SU-DHL-6 (cell line): Measurements from ENCODE around the gene ACKR3.

Experiments used
- H2AFZ ChIP-seq: fragments of 200-600 bp; sonication (generic); 2 replicates; pipeline ENCODE4 v1.6.1; 2014; ENCODE audit warnings: low read depth, mild to moderate bottlenecking, moderate library complexity, mixed read lengths, antibody characterized with exemption, low read length; ENCODE audit not compliant: severe bottlenecking
- H3F3A ChIP-seq: fragments of 200-600 bp; shearing (Covaris generic); 2 replicates; pipeline ENCODE4 v1.6.0; 2016; ENCODE audit warnings: antibody characterized with exemption, mild to moderate bottlenecking; ENCODE audit not compliant: insufficient read depth
- H3K27ac ChIP-seq: fragments of 200-600 bp; sonication (generic); 2 replicates; pipeline ENCODE4 v1.5.1; 2016; ENCODE audit warnings: low read depth, mild to moderate bottlenecking, low read length, moderate library complexity, mixed read lengths
- H3K27me3 ChIP-seq: fragments of 200-600 bp; sonication (generic), shearing (Covaris generic); 2 replicates; pipeline ENCODE4 v1.6.0; 2014; ENCODE audit warnings: mild to moderate bottlenecking, low read length
- H3K36me3 ChIP-seq: fragments of 200-600 bp; sonication (generic); 2 replicates; pipeline ENCODE4 v1.6.1; 2014; ENCODE audit warnings: mild to moderate bottlenecking, low read length, mixed read lengths
- H3K4me2 ChIP-seq: fragments of 300-600, 200-600 bp; shearing (Covaris generic), sonication (generic); 2 replicates; pipeline ENCODE4 v1.6.0; 2014; ENCODE audit warnings: low read length, low read depth, mild to moderate bottlenecking; ENCODE audit not compliant: poor library complexity, severe bottlenecking
- H3K4me3 ChIP-seq: fragments of 200-600 bp; sonication (generic); 2 replicates; pipeline ENCODE4 v1.5.1; 2014; ENCODE audit warnings: antibody characterized with exemption, low read length, mild to moderate bottlenecking, mixed read lengths; ENCODE audit not compliant: insufficient read depth, poor library complexity, severe bottlenecking
- H3K79me2 ChIP-seq: fragments of 200-600 bp; sonication (generic); 2 replicates; pipeline ENCODE4 v1.6.1; 2014; ENCODE audit warnings: mild to moderate bottlenecking, low read length, moderate library complexity; ENCODE audit not compliant: insufficient read depth
- H3K9ac ChIP-seq: fragments of 200-600 bp; sonication (generic); 2 replicates; pipeline ENCODE4 v1.7.0; 2014; ENCODE audit warnings: mild to moderate bottlenecking, low read length
- H3K9me2 ChIP-seq: fragments of 200-600 bp; sonication (generic); replicated peaks from 2 replicates; pipeline ENCODE4 v1.6.1; 2014; ENCODE audit warnings: low read length; ENCODE audit not compliant: insufficient read depth
- H3K9me3 ChIP-seq: fragments of 200-600 bp; sonication (generic); 2 replicates; pipeline ENCODE4 v1.6.1; 2014; ENCODE audit warnings: low read length, mixed read lengths; ENCODE audit not compliant: insufficient read depth
- H4K20me1 ChIP-seq: fragments of 200-600 bp; sonication (generic); 2 replicates; pipeline ENCODE4 v1.6.1; 2014; ENCODE audit warnings: low read depth, mild to moderate bottlenecking, antibody characterized with exemption, low read length, moderate library complexity, mixed read lengths
- EZH2phosphoT487 ChIP-seq: fragments of 200-600 bp; sonication (generic), shearing (Covaris generic); conservative IDR thresholded peaks from 2 replicates; pipeline ENCODE4 v1.6.1; 2018; ENCODE audit warnings: mild to moderate bottlenecking, antibody characterized with exemption, low read length, moderate library complexity, mixed read lengths
- TF ChIP-seq, protein P1 (sequence below): fragments of 200-600 bp; sonication (generic); IDR thresholded peaks from one replicate; pipeline ENCODE4 v1.5.1; 2017; ENCODE audit warnings: antibody characterized with exemption, mild to moderate bottlenecking, low read length, moderate library complexity; ENCODE audit not compliant: insufficient read depth, poor library complexity, severe bottlenecking

ACKR3 gene

DNA sequence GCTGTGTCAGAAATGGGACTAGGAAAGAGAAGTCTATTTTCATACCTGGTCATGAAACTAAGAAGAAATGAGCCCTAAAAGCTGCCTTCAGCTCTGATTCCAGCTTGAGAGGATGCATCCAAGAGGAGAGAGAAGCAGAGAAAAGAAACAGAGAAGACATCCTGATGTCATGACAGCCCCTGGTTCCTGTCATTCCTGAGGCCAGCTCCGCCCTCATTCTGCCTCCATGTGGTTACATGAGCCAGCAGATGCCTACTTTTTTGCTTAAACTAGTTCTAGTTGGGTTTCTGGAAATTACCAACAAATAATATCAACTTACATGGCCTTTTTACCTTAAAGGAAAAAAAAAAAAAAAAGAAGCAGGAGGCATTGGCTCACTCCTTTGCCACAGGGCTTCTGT, 14.1 kb upstream of the ACKR3 start:
- Histone ChIP-seq H3K27ac (no peak overlapping the region), H4K20me1 (no peaks in the 10 kb centered on the region), H3K4me3 (no peak overlapping the region), H3K27me3 (no peaks in the 10 kb centered on the region), H3K79me2 (no peaks in the 10 kb centered on the region), H3K9ac (no peak overlapping the region), H3K9me2 (no peaks in the 10 kb centered on the region), H3F3A (no peaks in the 10 kb centered on the region), H3K9me3 (no peaks in the 10 kb centered on the region), H2AFZ (no peak overlapping the region), H3K4me2 (no peak overlapping the region), H3K36me3 (no peaks in the 10 kb centered on the region)
- TF ChIP-seq EZH2phosphoT487 = no peak
- TF ChIP-seq, protein P1, sequence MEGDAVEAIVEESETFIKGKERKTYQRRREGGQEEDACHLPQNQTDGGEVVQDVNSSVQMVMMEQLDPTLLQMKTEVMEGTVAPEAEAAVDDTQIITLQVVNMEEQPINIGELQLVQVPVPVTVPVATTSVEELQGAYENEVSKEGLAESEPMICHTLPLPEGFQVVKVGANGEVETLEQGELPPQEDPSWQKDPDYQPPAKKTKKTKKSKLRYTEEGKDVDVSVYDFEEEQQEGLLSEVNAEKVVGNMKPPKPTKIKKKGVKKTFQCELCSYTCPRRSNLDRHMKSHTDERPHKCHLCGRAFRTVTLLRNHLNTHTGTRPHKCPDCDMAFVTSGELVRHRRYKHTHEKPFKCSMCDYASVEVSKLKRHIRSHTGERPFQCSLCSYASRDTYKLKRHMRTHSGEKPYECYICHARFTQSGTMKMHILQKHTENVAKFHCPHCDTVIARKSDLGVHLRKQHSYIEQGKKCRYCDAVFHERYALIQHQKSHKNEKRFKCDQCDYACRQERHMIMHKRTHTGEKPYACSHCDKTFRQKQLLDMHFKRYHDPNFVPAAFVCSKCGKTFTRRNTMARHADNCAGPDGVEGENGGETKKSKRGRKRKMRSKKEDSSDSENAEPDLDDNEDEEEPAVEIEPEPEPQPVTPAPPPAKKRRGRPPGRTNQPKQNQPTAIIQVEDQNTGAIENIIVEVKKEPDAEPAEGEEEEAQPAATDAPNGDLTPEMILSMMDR = no peak

DNA sequence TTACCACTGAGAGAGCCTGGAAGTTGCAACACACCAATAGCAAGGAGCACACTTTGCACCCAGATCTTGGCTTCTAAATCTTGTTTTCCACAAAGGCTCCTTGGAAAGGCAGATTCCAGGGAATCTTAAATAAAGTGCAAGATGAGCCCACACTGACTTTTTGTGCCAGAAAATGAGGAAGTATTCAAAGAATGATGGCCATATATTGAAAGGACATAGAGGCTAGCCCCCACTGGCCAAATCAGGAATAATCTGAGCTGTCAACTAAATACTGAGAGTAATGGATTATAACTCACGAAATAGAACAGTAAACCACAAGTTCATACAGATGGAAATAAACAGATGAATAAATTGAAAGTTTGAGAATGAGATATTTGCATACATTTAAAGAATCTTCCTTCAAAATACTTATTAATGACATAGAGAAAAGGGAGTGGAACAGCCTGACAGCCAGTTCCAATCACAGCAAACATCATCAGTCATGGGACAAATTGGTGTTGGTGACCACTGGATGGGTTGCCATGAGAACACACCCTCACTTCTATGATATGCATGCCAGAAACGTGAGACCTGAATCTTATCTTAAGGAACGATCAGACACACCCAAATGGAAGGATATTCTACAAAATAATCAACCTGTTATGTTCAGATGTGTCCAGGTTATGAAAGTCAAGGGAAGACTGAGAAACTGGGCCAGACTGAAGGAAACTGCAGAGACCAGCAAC, 12.2 kb upstream of the ACKR3 start:
- Histone ChIP-seq H3K27me3 (no peaks in the 10 kb centered on the region), H3K4me2 (no peak overlapping the region), H3K4me3 (no peak overlapping the region), H3K9ac (no peak overlapping the region), H3F3A (no peaks in the 10 kb centered on the region), H3K9me2 (no peaks in the 10 kb centered on the region), H4K20me1 (no peaks in the 10 kb centered on the region), H3K27ac (no peak overlapping the region), H3K9me3 (no peaks in the 10 kb centered on the region), H2AFZ (no peak overlapping the region), H3K79me2 (no peaks in the 10 kb centered on the region), H3K36me3 (no peaks in the 10 kb centered on the region)
- TF ChIP-seq, protein P1 = no peak
- no peak for TF ChIP-seq EZH2phosphoT487

DNA sequence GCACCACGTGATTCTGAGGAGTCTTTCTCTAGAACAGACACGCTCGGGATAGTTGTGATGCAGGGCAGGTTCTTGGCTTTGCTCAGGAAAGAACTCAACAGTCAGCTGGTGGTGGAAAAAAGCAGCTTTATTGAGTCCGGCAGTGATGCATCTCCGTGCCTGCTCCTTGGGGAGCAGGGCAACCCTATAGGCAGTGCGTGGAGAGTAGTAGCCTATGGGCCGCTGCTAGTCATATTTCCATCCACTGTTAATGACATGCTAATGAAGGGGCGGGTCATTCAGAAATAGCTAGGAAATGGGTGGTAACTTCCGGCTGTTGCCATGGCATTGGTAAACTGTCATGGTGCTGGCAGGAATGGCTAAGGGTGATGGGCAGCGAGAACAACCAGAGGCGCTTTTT, 11.6 kb upstream of the ACKR3 start:
- Histone ChIP-seq H3K9ac (no peak overlapping the region), H3K36me3 (no peaks in the 10 kb centered on the region), H3F3A (no peaks in the 10 kb centered on the region), H2AFZ (no peak overlapping the region), H3K4me2 (no peak overlapping the region), H3K27me3 (no peaks in the 10 kb centered on the region), H3K9me2 (no peaks in the 10 kb centered on the region), H3K79me2 (no peaks in the 10 kb centered on the region), H3K9me3 (no peaks in the 10 kb centered on the region), H3K4me3 (no peak overlapping the region), H3K27ac (no peak overlapping the region), H4K20me1 (no peaks in the 10 kb centered on the region)
- TF ChIP-seq, protein P1 = no peak
- no peak for TF ChIP-seq EZH2phosphoT487
